Anterior cingulate cortex (tissue), 58 donors: ENCODE results near the gene ADGRL2.

Experiments used
- DNase-seq, 58 donors: peaks; one replicate each; lab custom pipeline; 2025; lab: John Stamatoyannopoulos, UW

The ADGRL2 gene

GRCh38 chr1:81974883-81975555, 174.3 kb downstream of the ADGRL2 start:
- DNase-seq: no peak

DNA sequence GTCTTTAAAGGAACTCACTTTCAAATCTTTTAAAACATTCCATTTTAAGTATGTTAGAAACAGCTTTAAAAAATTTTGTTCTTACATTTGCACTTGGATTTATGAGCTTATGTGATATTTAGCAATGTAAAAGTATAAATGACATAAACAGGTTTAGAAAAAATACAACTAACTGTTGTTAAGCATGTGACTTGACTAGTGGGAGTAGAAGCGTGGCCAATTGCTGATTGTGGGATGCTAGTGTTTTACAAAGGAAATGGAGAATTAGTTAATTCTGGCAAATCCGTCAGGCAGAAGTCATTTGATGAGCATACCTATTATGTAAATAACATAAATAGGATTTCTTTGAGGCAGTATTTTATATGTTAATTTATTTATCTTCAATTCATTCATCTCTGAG, 175.8 kb downstream of the ADGRL2 start:
- DNase-seq: no peak

- DNase-seq: no peak
Observed at GRCh38 chr1:81978945-81979344, 178.2 kb downstream of the ADGRL2 start.

- DNase-seq: no peak
Observed at GRCh38 chr1:81982523-81982922, 181.8 kb downstream of the ADGRL2 start.

- DNase-seq: no peak
Observed at GRCh38 chr1:81989524-81989923, 188.8 kb downstream of the ADGRL2 start.

- no peak for DNase-seq
Observed at GRCh38 chr1:81990241-81990640, 189.5 kb downstream of the ADGRL2 start.

GRCh38 chr1:81998165-81998564, 197.4 kb downstream of the ADGRL2 start:
- DNase-seq: no peak

- no peak for DNase-seq
Observed at GRCh38 chr1:81999364-81999763, 198.6 kb downstream of the ADGRL2 start.

GRCh38 chr1:82000221-82000620, 199.5 kb downstream of the ADGRL2 start:
- DNase-seq: no peak

DNA sequence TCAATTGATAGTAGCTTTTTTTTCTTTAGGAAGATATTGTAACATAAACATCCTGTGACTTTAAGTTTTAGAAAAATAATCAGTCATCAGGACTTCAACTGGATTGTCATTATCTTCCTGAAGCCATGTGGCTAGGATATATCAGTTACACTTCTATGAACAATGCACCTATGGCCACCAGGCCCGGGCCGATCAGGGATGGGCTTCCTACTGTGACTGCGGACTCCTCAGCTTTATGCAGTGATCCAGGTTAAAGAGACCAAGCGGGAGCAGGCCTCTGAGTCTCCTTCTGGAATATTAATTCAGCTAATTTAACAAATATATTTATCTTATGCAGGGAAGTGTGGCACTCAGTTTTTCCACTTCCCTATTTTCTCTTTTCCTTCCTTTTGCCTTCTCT, 200.6 kb downstream of the ADGRL2 start:
- no peak for DNase-seq

DNA sequence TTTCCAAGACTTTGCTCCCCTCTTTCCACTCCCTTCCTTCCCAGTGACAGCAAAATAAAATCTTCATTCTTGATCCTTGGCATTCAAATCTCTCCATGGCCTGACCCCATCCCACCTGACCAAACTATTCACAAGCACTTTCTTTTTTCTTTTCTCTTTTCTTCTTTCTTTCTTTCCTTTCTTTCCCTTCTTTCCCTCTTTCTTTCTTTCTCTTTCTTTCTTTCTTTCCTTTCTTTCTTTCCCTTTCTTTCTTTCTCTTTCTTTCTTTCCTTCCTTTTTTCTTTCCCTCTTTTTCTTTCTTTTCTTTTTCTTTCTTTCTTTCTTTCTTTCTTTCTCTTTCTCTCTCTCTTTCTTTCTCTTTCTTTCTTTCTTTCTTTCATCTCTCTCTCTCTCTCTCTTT, 207.1 kb downstream of the ADGRL2 start:
- no peak for DNase-seq

- no peak for DNase-seq
Observed at GRCh38 chr1:82013702-82014101, 213.0 kb downstream of the ADGRL2 start.

DNA sequence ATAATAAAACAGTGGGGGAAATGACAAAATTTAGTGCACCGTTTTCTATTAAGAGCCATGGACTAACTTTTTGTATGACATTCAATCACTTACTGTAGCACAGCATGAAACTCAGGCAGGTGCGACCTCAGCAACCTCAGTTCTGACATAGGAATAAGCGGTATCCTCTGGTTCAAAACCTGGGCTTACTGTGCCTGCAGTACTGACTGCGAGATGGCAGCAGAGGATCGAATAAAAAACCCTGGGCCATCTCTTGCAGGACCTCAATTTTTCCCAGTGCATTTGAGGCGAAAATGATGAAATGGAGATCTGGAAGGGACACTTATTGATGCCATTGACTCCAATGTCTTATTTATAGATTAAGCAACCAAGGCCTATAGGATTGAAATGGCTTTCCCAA, 214.7 kb downstream of the ADGRL2 start:
- no peak for DNase-seq

- DNase-seq: no peak
Observed at GRCh38 chr1:82018319-82018718, 217.6 kb downstream of the ADGRL2 start.

DNA sequence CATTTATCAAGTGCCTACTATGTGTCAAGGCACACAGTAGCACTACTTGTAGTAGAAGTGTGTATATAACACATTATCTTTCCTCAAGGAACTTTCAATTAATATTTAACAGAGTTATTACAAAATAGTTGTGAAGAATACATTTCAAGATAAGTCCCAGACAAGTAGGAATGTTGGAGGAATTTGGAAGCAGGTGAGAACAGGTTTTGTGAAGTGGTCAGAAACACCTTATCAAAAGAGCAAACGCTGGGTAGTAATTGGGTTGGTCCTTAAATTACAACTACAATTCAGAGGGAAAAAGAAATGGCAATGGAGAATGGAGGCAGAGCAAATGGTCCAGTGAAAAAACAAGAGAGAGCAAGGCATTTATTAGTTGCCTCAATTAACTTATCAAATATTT, 218.8 kb downstream of the ADGRL2 start:
- no peak for DNase-seq

GRCh38 chr1:82030830-82031229, 230.1 kb downstream of the ADGRL2 start:
- no peak for DNase-seq

- DNase-seq: no peak
Observed at GRCh38 chr1:82032068-82032467, 231.3 kb downstream of the ADGRL2 start.

DNA sequence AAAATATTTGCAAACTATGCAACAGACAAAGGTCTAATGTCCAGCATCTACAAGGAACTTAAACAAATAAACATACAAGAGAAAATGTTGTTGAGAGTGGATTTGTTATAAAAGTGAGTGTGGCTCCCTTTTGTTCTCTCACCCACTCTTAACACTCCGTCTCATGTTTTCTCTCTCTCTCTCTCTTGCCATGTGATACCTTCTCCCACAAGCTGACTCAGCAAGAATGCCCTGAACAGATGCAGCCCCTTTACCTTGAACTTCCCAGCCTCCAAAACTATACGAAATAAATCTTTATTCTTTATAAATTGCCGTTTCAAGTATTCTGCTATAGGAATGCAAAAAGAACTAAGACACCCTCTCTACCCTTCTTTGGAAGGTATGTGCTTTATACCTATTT, 234.1 kb downstream of the ADGRL2 start:
- DNase-seq: no peak
